Prostate gland (tissue), 2 donors: ENCODE measurements around the gene MSL1.

Source experiments
- POLR2A ChIP-seq: fragments of 450-650 bp; IDR thresholded peaks from one replicate; pipeline ENCODE4 v1.6.1; 2016; ENCODE audit warnings: antibody characterized with exemption, mild to moderate bottlenecking
- POLR2AphosphoS5 ChIP-seq: sonication (generic); formaldehyde crosslinking; IDR thresholded peaks from one replicate; pipeline ENCODE4 v1.6.1; 2017; ENCODE audit warnings: antibody characterized with exemption
- TF ChIP-seq, protein P1 (sequence below), 4 experiments: fragments of 200-600 bp in 2 of 4; fragments of 450-650 bp in 2 of 4; sonication (generic) in 2 of 4; IDR thresholded peaks; 1 replicate in 3 of 4; 2 replicates in 1 of 4; pipeline ENCODE4 v1.5.1; 2016 to 2019; ENCODE audit warnings: antibody characterized with exemption in 4 of 4, mild to moderate bottlenecking in 2 of 4, moderate library complexity in 2 of 4

DNA sequence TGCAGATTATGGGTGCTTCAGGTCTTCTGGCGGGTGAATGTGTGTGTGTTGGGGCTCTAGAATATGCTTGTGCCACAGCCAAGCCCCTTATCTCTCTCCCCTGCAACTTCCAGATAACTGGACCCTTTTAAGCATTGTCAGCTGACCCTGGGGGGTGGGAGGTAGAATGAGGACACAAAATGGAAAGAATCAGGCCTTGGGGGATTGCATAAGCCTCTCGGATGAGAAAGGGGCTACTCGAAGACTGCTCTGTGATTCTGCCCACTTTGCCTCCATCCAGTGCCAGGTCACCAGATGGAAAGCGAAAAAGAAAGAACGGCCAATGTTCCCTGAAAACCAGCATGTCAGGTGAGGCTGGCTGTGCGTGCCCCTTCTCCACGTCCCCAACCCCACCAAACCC is 45.2 kb upstream of the MSL1 start:
- TF ChIP-seq, protein P1, sequence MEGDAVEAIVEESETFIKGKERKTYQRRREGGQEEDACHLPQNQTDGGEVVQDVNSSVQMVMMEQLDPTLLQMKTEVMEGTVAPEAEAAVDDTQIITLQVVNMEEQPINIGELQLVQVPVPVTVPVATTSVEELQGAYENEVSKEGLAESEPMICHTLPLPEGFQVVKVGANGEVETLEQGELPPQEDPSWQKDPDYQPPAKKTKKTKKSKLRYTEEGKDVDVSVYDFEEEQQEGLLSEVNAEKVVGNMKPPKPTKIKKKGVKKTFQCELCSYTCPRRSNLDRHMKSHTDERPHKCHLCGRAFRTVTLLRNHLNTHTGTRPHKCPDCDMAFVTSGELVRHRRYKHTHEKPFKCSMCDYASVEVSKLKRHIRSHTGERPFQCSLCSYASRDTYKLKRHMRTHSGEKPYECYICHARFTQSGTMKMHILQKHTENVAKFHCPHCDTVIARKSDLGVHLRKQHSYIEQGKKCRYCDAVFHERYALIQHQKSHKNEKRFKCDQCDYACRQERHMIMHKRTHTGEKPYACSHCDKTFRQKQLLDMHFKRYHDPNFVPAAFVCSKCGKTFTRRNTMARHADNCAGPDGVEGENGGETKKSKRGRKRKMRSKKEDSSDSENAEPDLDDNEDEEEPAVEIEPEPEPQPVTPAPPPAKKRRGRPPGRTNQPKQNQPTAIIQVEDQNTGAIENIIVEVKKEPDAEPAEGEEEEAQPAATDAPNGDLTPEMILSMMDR (IDR thresholded peaks at IDR 0.05) = no peak
- TF ChIP-seq POLR2AphosphoS5 (no peak), POLR2A (no peak)
